ENCODE measurements around the gene COG2. TPM values are rescaled to one million over a fixed set of nuclear protein-coding genes. Genes with fewer than 3 reads are reported as not detected.
"Not testable (repeated sequence)": the region's sequence is repeated elsewhere in the genome, so short reads cannot be mapped to it uniquely, and the experiment has no call there.

COG2 gene
- total RNA-seq, 4 donors from 2014 or later: 17.2 to 25.2 (median 22.9) TPM

GRCh38 chr1:230648114-230648513 is 5.8 kb downstream of the COG2 start:
- no peak for TF ChIP-seq CTCF (IDR thresholded peaks at IDR 0.05)
- ATAC-seq (ENCODE audit: low FRiP score): no peak

GRCh38 chr1:230650300-230650699 is 8.0 kb downstream of the COG2 start:
- no peak for DNase-seq (ENCODE audit: low spot score)
- no peak for ATAC-seq (ENCODE audit: low FRiP score)
- no peak for TF ChIP-seq CTCF (IDR thresholded peaks at IDR 0.05)

More at GRCh38 chr1:230648114-230648513, 5.8 kb downstream of the COG2 start:
- no peak for DNase-seq (ENCODE audit: low spot score)

DNA sequence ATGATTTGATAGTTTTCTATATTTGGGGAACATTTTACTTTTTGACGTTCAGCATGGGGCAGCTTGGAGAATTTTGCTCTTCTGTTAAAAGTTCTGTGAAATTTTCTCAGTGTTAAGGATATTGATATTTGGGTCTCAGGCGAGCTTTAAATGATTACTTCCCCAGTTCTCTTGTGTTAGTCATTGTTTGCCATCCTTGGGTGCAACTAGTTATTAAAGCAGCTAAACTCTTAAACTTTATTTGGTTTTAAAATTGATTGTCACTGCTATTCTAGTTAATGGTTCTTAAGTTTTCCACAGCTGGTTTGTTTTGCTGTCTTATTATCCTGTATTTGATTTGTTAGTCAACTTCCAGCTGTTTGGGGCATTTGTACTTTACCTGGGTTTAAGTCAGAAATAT is 9.0 kb downstream of the COG2 start:
- ATAC-seq (ENCODE audit: low FRiP score) (no peak), DNase-seq (ENCODE audit: low spot score) (no peak)
- TF ChIP-seq CTCF (IDR thresholded peaks at IDR 0.05): no peak

- not testable (repeated sequence) for DNase-seq (ENCODE audit: low spot score); ATAC-seq (ENCODE audit: low FRiP score)
These were observed 14.4 kb downstream of the COG2 start for GRCh38 chr1:230656719-230657118.

DNA sequence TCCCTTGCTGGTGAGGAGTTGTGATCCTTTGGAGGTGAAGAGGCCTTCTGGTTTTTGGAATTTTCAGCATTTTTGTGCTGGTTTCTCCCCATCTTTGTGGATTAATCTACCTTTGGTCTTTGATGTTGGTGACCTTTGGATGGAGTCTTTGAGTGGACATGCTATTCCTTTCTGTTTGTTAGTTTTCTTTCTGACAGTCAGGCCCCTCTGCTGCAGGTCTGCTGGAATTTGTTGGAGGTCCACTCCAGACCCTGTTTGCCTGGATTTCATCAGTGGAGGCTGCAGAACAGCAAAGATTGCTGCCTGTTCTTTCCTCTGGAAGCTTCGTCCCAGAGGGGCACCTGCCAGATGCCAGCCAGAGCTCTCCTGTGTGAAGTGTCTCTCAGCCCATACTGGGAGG is 15.8 kb downstream of the COG2 start:
- ATAC-seq (ENCODE audit: low FRiP score); DNase-seq (ENCODE audit: low spot score): not testable (repeated sequence)

- ATAC-seq (ENCODE audit: low FRiP score) (no peak), DNase-seq (ENCODE audit: low spot score) (no peak)
- no peak for TF ChIP-seq CTCF (IDR thresholded peaks at IDR 0.05)
These were observed 16.4 kb downstream of the COG2 start for GRCh38 chr1:230658691-230659090.

DNA sequence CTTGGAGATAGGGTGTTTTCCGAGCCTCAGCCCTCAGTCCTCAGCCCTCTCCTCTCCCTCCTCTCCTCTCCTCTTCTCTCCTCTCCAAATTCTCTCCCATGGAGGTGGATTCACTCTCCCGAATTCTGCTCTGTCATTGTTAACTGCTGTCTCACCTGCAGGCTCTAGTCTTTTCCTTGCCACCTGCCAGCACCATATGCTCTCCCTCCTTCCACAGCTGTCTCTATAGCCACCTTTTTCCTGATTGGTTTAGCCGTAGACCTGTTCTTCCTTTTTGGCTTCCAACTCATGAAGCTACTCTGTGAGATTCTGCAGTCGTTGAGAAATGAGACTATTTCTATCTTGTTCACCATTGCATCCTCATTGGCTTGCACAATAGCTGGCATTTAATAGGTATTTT is 19.7 kb downstream of the COG2 start:
- TF ChIP-seq CTCF (IDR thresholded peaks at IDR 0.05): no peak
- ATAC-seq (ENCODE audit: low FRiP score) (no peak), DNase-seq (ENCODE audit: low spot score) (no peak)

- ATAC-seq (ENCODE audit: low FRiP score): no peak
- DNase-seq (ENCODE audit: low spot score): no peak
- TF ChIP-seq CTCF (IDR thresholded peaks at IDR 0.05): no peak
These were observed 25.9 kb downstream of the COG2 start for GRCh38 chr1:230668227-230668626.

Data from omental fat pad (tissue), 4 donors.